Upper lobe of left lung (tissue), 6 donors: ENCODE measurements around the gene APBB2. TPM values are rescaled to one million over a fixed set of nuclear protein-coding genes. Genes with fewer than 3 reads are reported as not detected.

Source experiments
- ATAC-seq, 2 donors: fragments of 200-7000 bp; cut with Tn5 transposase; one replicate each; pipeline ENCODE4 v1.9.1; 2022; ENCODE audit warnings: mild to moderate bottlenecking in 2 of 2, moderate library complexity in 2 of 2; ENCODE audit not compliant: low FRiP score in 2 of 2
- DNase-seq, 2 donors: peaks; one replicate each; pipeline ENCODE4 v3.0.0-alpha.2; 2019 to 2020
- H3K27ac ChIP-seq, 4 donors: fragments of 200-600 bp; sonication (generic); one replicate each; pipeline ENCODE4 v1.5.1; 2016 to 2019
- H3K27me3 ChIP-seq, 4 donors: fragments of 200-600 bp; sonication (generic); one replicate each; pipeline ENCODE4 v1.5.1; 2017 to 2019
- H3K36me3 ChIP-seq, 4 donors: fragments of 200-600 bp; sonication (generic); one replicate each; pipeline ENCODE4 v1.5.1; 2016 to 2019
- H3K4me1 ChIP-seq, 4 donors: fragments of 200-600 bp; sonication (generic); one replicate each; pipeline ENCODE4 v1.5.1; 2018 to 2019
- H3K4me3 ChIP-seq, 4 donors: fragments of 200-600 bp; sonication (generic); one replicate each; pipeline ENCODE4 v1.5.1; 2017 to 2019; ENCODE audit warnings: mild to moderate bottlenecking in 2 of 4, moderate library complexity in 1 of 4
- H3K9me3 ChIP-seq, 4 donors: fragments of 200-600 bp; sonication (generic); one replicate each; pipeline ENCODE4 v1.5.1; 2018 to 2019
- CTCF ChIP-seq, 6 experiments: fragments of 450-650 bp in 4 of 6; fragments of 200-600 bp in 2 of 6; sonication (generic) in 2 of 6; IDR thresholded peaks; one replicate each; pipeline ENCODE4 v1.5.1; 2016 to 2019; ENCODE audit warnings: antibody characterized with exemption in 6 of 6
- EP300 ChIP-seq, 4 donors: sonication (generic); formaldehyde crosslinking; IDR thresholded peaks; one replicate each; pipeline ENCODE4 v1.5.1; 2017; ENCODE audit warnings: antibody characterized with exemption in 4 of 4, control low read depth in 2 of 4
- POLR2A ChIP-seq, 4 donors: fragments of 450-650 bp; IDR thresholded peaks; one replicate each; pipeline ENCODE4 v1.5.1; 2016 to 2017; ENCODE audit warnings: antibody characterized with exemption in 4 of 4, mild to moderate bottlenecking in 2 of 4
- POLR2AphosphoS5 ChIP-seq, 2 donors: sonication (generic); formaldehyde crosslinking; IDR thresholded peaks; one replicate each; pipeline ENCODE4 v1.5.1; 2017; ENCODE audit warnings: antibody characterized with exemption in 2 of 2
- WGBS, 2 donors: methylation state at CpG; one replicate each; pipeline ENCODE4 v1.1.5; 2017 to 2018; 5-methylcytosine and 5-hydroxymethylcytosine counted together
- total RNA-seq, 6 donors: library from RNA; depleted of rRNA in 4 of 6; stranded (reverse); fragments of >200 nt in 4 of 6; gene quantifications; one replicate each; pipeline versions ENCODE4 v1.1.0 to v1.2.1, GENCODE V29; 2016 to 2021
- donor health status: DM: no; HTN: no; CAD: no; lungs with moderate emphysema.
- donor health status: DM: no; HTN: yes; CAD: no; lungs with severe emphysema.

Gene APBB2
- total RNA-seq, 6 donors from 2014 or later, result 69.5 to 168 (median 102) TPM

GRCh38 chr4:40828661-40829060 is 385.7 kb downstream of the APBB2 start:
- no peak for TF ChIP-seq POLR2AphosphoS5 (IDR thresholded peaks at IDR 0.05)
- no peak for TF ChIP-seq CTCF (IDR thresholded peaks at IDR 0.05)
- TF ChIP-seq EP300 (IDR thresholded peaks at IDR 0.05), result no peak
- TF ChIP-seq POLR2A (IDR thresholded peaks at IDR 0.05), result no peak
- Histone ChIP-seq H3K4me3 (no peak overlapping the region), H3K36me3 (peaks cover 0 to 76% (median 27%) of the 10 kb centered on the region in 4 donors), H3K9me3 (no peaks in the 10 kb centered on the region), H3K27me3 (no peaks in the 10 kb centered on the region), H3K4me1 (no peaks in the 10 kb centered on the region), H3K27ac (no peak overlapping the region)
- ATAC-seq, result no peak
- WGBS, 2 donors, result 88 to 93% methylated on average over 9 of the region's 9 CpGs
- no peak for DNase-seq

GRCh38 chr4:40827758-40828157 is 386.6 kb downstream of the APBB2 start:
- ATAC-seq, result no peak
- H3K9me3 ChIP-seq, result no peaks in the 10 kb centered on the region
- H3K36me3 ChIP-seq, result peaks cover 0 to 76% (median 32%) of the 10 kb centered on the region in 4 donors
- no peak overlapping the region for H3K27ac ChIP-seq
- no peaks in the 10 kb centered on the region for H3K4me1 ChIP-seq
- no peak for DNase-seq
- no peak overlapping the region for H3K4me3 ChIP-seq
- TF ChIP-seq POLR2AphosphoS5 (IDR thresholded peaks at IDR 0.05), result no peak
- TF ChIP-seq EP300 (IDR thresholded peaks at IDR 0.05), result no peak
- TF ChIP-seq POLR2A (IDR thresholded peaks at IDR 0.05), result no peak
- no peak for TF ChIP-seq CTCF (IDR thresholded peaks at IDR 0.05)
- H3K27me3 ChIP-seq, result no peaks in the 10 kb centered on the region
- whole genome bisulfite sequencing, 2 donors, result 74 to 85% methylated on average over 6 of the region's 6 CpGs

GRCh38 chr4:40826821-40827220 is 387.5 kb downstream of the APBB2 start:
- TF ChIP-seq EP300 (IDR thresholded peaks at IDR 0.05), result no peak
- TF ChIP-seq CTCF (IDR thresholded peaks at IDR 0.05), result no peak
- no peak for TF ChIP-seq POLR2AphosphoS5 (IDR thresholded peaks at IDR 0.05)
- Histone ChIP-seq H3K36me3 (peaks cover under 1 to 82% (median 38%) of the 10 kb centered on the region in 4 donors), H3K4me3 (no peak overlapping the region), H3K27ac (no peak overlapping the region), H3K9me3 (no peaks in the 10 kb centered on the region), H3K4me1 (no peaks in the 10 kb centered on the region), H3K27me3 (no peaks in the 10 kb centered on the region)
- DNase-seq (no peak), ATAC-seq (no peak)
- 91 to 92% methylated on average over 5 of the region's 5 CpGs for WGBS, 2 donors

GRCh38 chr4:40825014-40825838 is 389.1 kb downstream of the APBB2 start:
- 88 to 92% methylated on average over 16 to 19 of the region's 19 CpGs for WGBS, 2 donors
- Histone ChIP-seq H3K27me3 (no peaks in the 10 kb centered on the region), H3K27ac (no peak overlapping the region), H3K4me1 (no peaks in the 10 kb centered on the region), H3K4me3 (no peak overlapping the region), H3K36me3 (peaks cover 3 to 95% (median 49%) of the 10 kb centered on the region in 4 donors), H3K9me3 (no peaks in the 10 kb centered on the region)
- no peak for ATAC-seq
- TF ChIP-seq EP300 (IDR thresholded peaks at IDR 0.05) (no peak), POLR2AphosphoS5 (IDR thresholded peaks at IDR 0.05) (no peak), POLR2A (IDR thresholded peaks at IDR 0.05) (no peak), CTCF (IDR thresholded peaks at IDR 0.05) (no peak)
- DNase-seq, result no peak
